Neutrophil (primary cell): Measurements from ENCODE around the gene TM9SF1.

Source experiments
- H3K27ac ChIP-seq: fragments of 200-600 bp; sonication (generic); 2 replicates; pipeline ENCODE4 v1.5.1; 2016; ENCODE audit warnings: mild to moderate bottlenecking, moderate library complexity
- H3K27me3 ChIP-seq: fragments of 200-600 bp; sonication (generic); 2 replicates; pipeline ENCODE4 v1.6.0; 2016; ENCODE audit warnings: mild to moderate bottlenecking
- H3K36me3 ChIP-seq: fragments of 200-600 bp; sonication (generic); 2 replicates; pipeline ENCODE4 v1.5.1; 2017
- H3K4me1 ChIP-seq, 2 experiments: fragments of 200-600 bp in 1 of 2; sonication (generic) in 1 of 2; 1 replicate in 1 of 2; 2 replicates in 1 of 2; pipeline versions ENCODE4 v1.5.1 to v1.6.1; 2013 to 2016; ENCODE audit warnings: low read depth in 1 of 2, low read length in 1 of 2, mild to moderate bottlenecking in 1 of 2, moderate library complexity in 1 of 2; ENCODE audit not compliant: control insufficient read depth in 1 of 2, insufficient read depth in 1 of 2
- H3K4me3 ChIP-seq, 2 experiments: fragments of 200-600 bp in 1 of 2; sonication (generic) in 1 of 2; 1 replicate in 1 of 2; 2 replicates in 1 of 2; pipeline ENCODE4 v1.5.1; 2013 to 2016; ENCODE audit warnings: low read depth in 1 of 2, low read length in 1 of 2, mild to moderate bottlenecking in 1 of 2, moderate library complexity in 1 of 2
- H3K9me3 ChIP-seq: fragments of 200-600 bp; sonication (generic); 2 replicates; pipeline ENCODE4 v1.5.1; 2016
- TF ChIP-seq, protein P1 (sequence below): fragments of 200-600 bp; sonication (generic); IDR thresholded peaks from 2 replicates; pipeline ENCODE4 v1.5.1; 2016; ENCODE audit warnings: antibody characterized with exemption

Gene TM9SF1

GRCh38 chr14:24197056-24197450 is 1.8 kb upstream of the TM9SF1 start:
- H3K36me3 ChIP-seq = peaks cover 18% of the 10 kb centered on the region
- no peaks in the 10 kb centered on the region for H3K27me3 ChIP-seq
- TF ChIP-seq, protein P1, sequence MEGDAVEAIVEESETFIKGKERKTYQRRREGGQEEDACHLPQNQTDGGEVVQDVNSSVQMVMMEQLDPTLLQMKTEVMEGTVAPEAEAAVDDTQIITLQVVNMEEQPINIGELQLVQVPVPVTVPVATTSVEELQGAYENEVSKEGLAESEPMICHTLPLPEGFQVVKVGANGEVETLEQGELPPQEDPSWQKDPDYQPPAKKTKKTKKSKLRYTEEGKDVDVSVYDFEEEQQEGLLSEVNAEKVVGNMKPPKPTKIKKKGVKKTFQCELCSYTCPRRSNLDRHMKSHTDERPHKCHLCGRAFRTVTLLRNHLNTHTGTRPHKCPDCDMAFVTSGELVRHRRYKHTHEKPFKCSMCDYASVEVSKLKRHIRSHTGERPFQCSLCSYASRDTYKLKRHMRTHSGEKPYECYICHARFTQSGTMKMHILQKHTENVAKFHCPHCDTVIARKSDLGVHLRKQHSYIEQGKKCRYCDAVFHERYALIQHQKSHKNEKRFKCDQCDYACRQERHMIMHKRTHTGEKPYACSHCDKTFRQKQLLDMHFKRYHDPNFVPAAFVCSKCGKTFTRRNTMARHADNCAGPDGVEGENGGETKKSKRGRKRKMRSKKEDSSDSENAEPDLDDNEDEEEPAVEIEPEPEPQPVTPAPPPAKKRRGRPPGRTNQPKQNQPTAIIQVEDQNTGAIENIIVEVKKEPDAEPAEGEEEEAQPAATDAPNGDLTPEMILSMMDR = no peak
- H3K4me1 ChIP-seq = peaks cover 30 to 36% of the 10 kb centered on the region in 2 experiments
- peak overlapping the region in 1 of 2 experiments; percentile 93 for H3K4me3 ChIP-seq
- peak overlapping the region; percentile 97 for H3K27ac ChIP-seq
- no peaks in the 10 kb centered on the region for H3K9me3 ChIP-seq

- TF ChIP-seq, protein P1 = no peak
- H3K9me3 ChIP-seq = no peaks in the 10 kb centered on the region
- H3K27me3 ChIP-seq = no peaks in the 10 kb centered on the region
- H3K36me3 ChIP-seq = peaks cover 17% of the 10 kb centered on the region
- peak overlapping the region; percentile 97 for H3K27ac ChIP-seq
- peaks cover 30 to 36% of the 10 kb centered on the region in 2 experiments for H3K4me1 ChIP-seq
- H3K4me3 ChIP-seq = peak overlapping the region; percentile 93 to 97
Measured at GRCh38 chr14:24196071-24197055, 1.1 kb upstream of the TM9SF1 start.

- H3K4me1 ChIP-seq = peaks cover 30 to 36% of the 10 kb centered on the region in 2 experiments
- TF ChIP-seq, protein P1 = no peak
- no peaks in the 10 kb centered on the region for H3K9me3 ChIP-seq
- peaks cover 18% of the 10 kb centered on the region for H3K36me3 ChIP-seq
- H3K4me3 ChIP-seq = peak overlapping the region; percentile 93 to 97
- peak overlapping the region; percentile 97 for H3K27ac ChIP-seq
- H3K27me3 ChIP-seq = no peaks in the 10 kb centered on the region
Measured at GRCh38 chr14:24194873-24195185, 412 bp downstream of the TM9SF1 start.

GRCh38 chr14:24194186-24194872 is 912 bp downstream of the TM9SF1 start:
- H3K27me3 ChIP-seq = no peaks in the 10 kb centered on the region
- TF ChIP-seq, protein P1 = no peak
- peaks cover 31 to 36% of the 10 kb centered on the region in 2 experiments for H3K4me1 ChIP-seq
- peak overlapping the region; percentile 97 for H3K27ac ChIP-seq
- no peaks in the 10 kb centered on the region for H3K9me3 ChIP-seq
- peak overlapping the region; percentile 93 to 97 for H3K4me3 ChIP-seq
- H3K36me3 ChIP-seq = peaks cover 18% of the 10 kb centered on the region

GRCh38 chr14:24192933-24193332 is 2.3 kb downstream of the TM9SF1 start:
- Histone ChIP-seq H3K9me3 (no peaks in the 10 kb centered on the region), H3K27ac (no peak overlapping the region), H3K4me1 (peaks cover 38 to 45% of the 10 kb centered on the region in 2 experiments), H3K4me3 (no peak overlapping the region), H3K27me3 (no peaks in the 10 kb centered on the region), H3K36me3 (peaks cover 18% of the 10 kb centered on the region)
- TF ChIP-seq, protein P1 = no peak
